Measurements from ENCODE around the gene ARHGAP42.

ARHGAP42 gene

DNA sequence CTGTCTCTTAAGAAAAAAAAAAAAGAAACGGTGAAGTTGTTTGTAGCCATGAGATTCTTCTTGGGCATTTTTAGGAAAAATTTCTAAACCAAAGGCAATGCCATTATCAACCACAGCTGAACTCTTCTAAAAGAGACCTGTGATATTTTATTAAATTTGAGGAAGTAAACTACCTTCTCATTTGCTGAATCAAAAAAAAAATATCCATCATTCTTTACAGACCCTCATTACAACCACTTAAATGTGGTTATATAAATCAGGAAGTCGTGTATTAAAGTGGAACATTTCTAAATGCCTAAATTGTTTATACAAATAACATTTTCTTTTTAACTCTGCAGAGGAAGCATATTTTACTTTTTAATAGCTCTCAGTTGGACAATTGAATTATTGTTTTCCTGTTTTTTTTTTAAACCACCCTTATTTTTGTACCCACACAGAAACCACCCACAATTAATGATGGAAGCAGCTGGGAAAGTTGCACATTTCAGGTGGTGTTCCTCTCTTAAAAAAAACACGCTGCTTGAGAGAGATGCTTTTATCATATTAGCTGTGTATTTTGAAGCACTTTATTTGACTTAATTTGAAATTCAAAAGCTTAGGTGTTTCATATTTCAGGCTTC lies 91.2 kb downstream of the ARHGAP42 start:
- no peak for ATAC-seq (ENCODE audit: insufficient read depth, low read depth)
- Histone ChIP-seq H3K4me2 (ENCODE audit: insufficient read depth, low read length) (no peak overlapping the region), H3K27ac (ENCODE audit: low read length) (no peak overlapping the region), H4K20me1 (ENCODE audit: insufficient read depth, low read length) (no peaks in the 10 kb centered on the region), H3K9ac (ENCODE audit: low read depth, low read length) (no peak overlapping the region), H3K27me3 (ENCODE audit: insufficient read depth, low read length, poor library complexity) (no peaks in the 10 kb centered on the region), H2AFZ (ENCODE audit: low read depth, low read length) (no peak overlapping the region), H3K36me3 (ENCODE audit: insufficient read depth, low read length) (peaks cover 7% of the 10 kb centered on the region; the same call in 1 of the 2 replicates), H3K4me3 (ENCODE audit: low read depth in 1 of 2, low read length in 2 of 2) (no peak overlapping the region), H3K9me3 (ENCODE audit: insufficient read depth, low read length, severe bottlenecking) (no peaks in the 10 kb centered on the region), H3K79me2 (ENCODE audit: insufficient read depth, low read length) (no peaks in the 10 kb centered on the region), H3K4me1 (ENCODE audit: insufficient read depth, low read length) (no peaks in the 10 kb centered on the region)
- no peak for TF ChIP-seq EZH2 (IDR thresholded peaks at IDR 0.05; ENCODE audit: borderline replicate concordance, low read depth, low read length, severe bottlenecking)
- TF ChIP-seq, protein P1, sequence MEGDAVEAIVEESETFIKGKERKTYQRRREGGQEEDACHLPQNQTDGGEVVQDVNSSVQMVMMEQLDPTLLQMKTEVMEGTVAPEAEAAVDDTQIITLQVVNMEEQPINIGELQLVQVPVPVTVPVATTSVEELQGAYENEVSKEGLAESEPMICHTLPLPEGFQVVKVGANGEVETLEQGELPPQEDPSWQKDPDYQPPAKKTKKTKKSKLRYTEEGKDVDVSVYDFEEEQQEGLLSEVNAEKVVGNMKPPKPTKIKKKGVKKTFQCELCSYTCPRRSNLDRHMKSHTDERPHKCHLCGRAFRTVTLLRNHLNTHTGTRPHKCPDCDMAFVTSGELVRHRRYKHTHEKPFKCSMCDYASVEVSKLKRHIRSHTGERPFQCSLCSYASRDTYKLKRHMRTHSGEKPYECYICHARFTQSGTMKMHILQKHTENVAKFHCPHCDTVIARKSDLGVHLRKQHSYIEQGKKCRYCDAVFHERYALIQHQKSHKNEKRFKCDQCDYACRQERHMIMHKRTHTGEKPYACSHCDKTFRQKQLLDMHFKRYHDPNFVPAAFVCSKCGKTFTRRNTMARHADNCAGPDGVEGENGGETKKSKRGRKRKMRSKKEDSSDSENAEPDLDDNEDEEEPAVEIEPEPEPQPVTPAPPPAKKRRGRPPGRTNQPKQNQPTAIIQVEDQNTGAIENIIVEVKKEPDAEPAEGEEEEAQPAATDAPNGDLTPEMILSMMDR (IDR thresholded peaks at IDR 0.05; ENCODE audit: borderline replicate concordance, extremely low read depth, low read length, poor library complexity, severe bottlenecking) = no peak
- no peak for DNase-seq

DNA sequence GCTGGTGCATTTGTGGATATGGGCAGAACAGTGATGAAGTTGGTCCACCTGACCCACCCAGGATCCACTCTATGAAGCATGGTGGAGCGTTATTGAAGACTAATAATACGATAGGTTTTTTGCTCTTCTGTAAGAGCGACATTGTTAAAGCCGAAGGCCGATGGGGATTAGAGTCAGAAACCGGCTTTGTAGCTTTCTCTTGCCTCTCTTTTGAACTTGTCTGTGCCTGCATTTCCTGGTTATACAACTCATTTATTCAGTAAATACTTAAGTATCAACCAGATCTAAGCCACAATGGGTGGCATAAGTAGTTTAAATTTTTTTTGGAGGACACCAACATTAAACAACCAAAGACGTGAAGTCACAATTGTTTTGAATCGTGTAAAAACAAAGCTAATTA lies 93.4 kb downstream of the ARHGAP42 start:
- H3K9me3 ChIP-seq (ENCODE audit: insufficient read depth, low read length, severe bottlenecking) = no peaks in the 10 kb centered on the region
- no peaks in the 10 kb centered on the region for H3K36me3 ChIP-seq (ENCODE audit: insufficient read depth, low read length)
- H2AFZ ChIP-seq (ENCODE audit: low read depth, low read length) = no peak overlapping the region
- no peaks in the 10 kb centered on the region for H4K20me1 ChIP-seq (ENCODE audit: insufficient read depth, low read length)
- H3K27ac ChIP-seq (ENCODE audit: low read length) = no peak overlapping the region
- no peak for ATAC-seq (ENCODE audit: insufficient read depth, low read depth)
- no peaks in the 10 kb centered on the region for H3K27me3 ChIP-seq (ENCODE audit: insufficient read depth, low read length, poor library complexity)
- DNase-seq = no peak
- no peak overlapping the region for H3K9ac ChIP-seq (ENCODE audit: low read depth, low read length)
- no peak overlapping the region for H3K4me3 ChIP-seq (ENCODE audit: low read depth in 1 of 2, low read length in 2 of 2)
- no peaks in the 10 kb centered on the region for H3K4me1 ChIP-seq (ENCODE audit: insufficient read depth, low read length)
- TF ChIP-seq, protein P1 (IDR thresholded peaks at IDR 0.05; ENCODE audit: borderline replicate concordance, extremely low read depth, low read length, poor library complexity, severe bottlenecking) = no peak
- TF ChIP-seq EZH2 (IDR thresholded peaks at IDR 0.05; ENCODE audit: borderline replicate concordance, low read depth, low read length, severe bottlenecking) = no peak
- no peak overlapping the region for H3K4me2 ChIP-seq (ENCODE audit: insufficient read depth, low read length)
- H3K79me2 ChIP-seq (ENCODE audit: insufficient read depth, low read length) = no peaks in the 10 kb centered on the region

DNA sequence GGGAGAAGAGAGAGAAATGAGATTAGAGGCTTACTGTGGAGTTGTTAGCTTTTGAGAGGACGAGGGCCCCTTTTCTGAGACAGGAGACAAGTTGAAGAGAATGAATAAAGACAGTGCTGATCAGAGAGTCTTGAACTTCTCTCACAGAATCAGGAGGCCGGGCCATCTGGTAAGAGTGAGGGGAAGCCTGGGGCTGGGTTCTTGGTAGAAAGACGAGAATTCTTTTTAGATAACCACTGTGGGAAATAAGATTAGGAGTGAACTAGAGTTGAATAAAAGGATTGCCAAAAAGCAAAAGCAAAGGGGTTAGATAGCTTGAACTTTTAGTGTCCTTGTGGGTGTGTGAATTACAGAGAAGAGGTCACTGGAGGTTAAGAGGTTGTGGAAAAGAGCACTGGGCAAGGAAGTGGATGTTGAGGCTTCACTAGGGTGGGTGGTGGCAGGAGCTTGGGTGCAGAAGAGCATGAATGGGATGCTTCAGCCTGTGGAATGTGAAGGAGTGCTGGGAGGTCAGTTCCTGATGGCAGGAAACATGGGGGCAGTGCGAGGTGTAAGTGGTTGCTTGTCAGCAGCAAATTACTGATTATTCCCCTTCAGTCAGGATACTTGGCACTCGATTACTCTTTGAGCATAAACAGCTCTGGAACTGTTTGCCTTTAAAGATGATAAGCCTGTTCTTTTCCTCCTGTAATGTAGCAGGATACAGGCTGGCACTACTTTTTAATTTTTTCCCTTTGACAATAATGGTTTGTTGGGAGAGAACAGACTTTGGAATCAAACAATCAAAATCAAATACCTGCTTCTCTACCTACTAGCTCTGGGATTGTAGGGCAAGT lies 98.3 kb downstream of the ARHGAP42 start:
- Histone ChIP-seq H3K79me2 (ENCODE audit: insufficient read depth, low read length) (no peaks in the 10 kb centered on the region), H3K27ac (ENCODE audit: low read length) (no peak overlapping the region), H3K9me3 (ENCODE audit: insufficient read depth, low read length, severe bottlenecking) (no peaks in the 10 kb centered on the region), H3K27me3 (ENCODE audit: insufficient read depth, low read length, poor library complexity) (no peaks in the 10 kb centered on the region), H3K4me3 (ENCODE audit: low read depth in 1 of 2, low read length in 2 of 2) (no peak overlapping the region), H3K9ac (ENCODE audit: low read depth, low read length) (no peak overlapping the region), H2AFZ (ENCODE audit: low read depth, low read length) (no peak overlapping the region), H3K36me3 (ENCODE audit: insufficient read depth, low read length) (no peaks in the 10 kb centered on the region), H4K20me1 (ENCODE audit: insufficient read depth, low read length) (no peaks in the 10 kb centered on the region), H3K4me1 (ENCODE audit: insufficient read depth, low read length) (no peaks in the 10 kb centered on the region), H3K4me2 (ENCODE audit: insufficient read depth, low read length) (no peak overlapping the region)
- TF ChIP-seq, protein P1 (IDR thresholded peaks at IDR 0.05; ENCODE audit: borderline replicate concordance, extremely low read depth, low read length, poor library complexity, severe bottlenecking) = no peak
- TF ChIP-seq EZH2 (IDR thresholded peaks at IDR 0.05; ENCODE audit: borderline replicate concordance, low read depth, low read length, severe bottlenecking) = no peak
- ATAC-seq (ENCODE audit: insufficient read depth, low read depth) (no peak), DNase-seq (no peak)

Data from DND-41 (cell line).